Activated CD4-positive, alpha-beta T cell treated with anti-CD3 and anti-CD28 coated beads, Interleukin-2, amount 50 U/mL, for 1 hour (primary cell): ENCODE measurements around the gene LTN1.

Experiments
- DNase-seq: peaks from one replicate; pipeline ENCODE4 v3.0.0-alpha.2; 2020

Gene LTN1

GRCh38 chr21:28882345-28882744 lies 110.3 kb downstream of the LTN1 start:
- no peak for DNase-seq
